Astrocyte of the spinal cord (primary cell): Measurements from ENCODE around the gene RNF115.

ENCODE experiments used
- DNase-seq: peaks from one replicate; pipeline ENCODE4 v3.0.0; 2011; ENCODE audit warnings: low read depth, low spot score
- H3K4me3 ChIP-seq: 2 replicates; pipeline ENCODE4 v1.5.1; 2011; ENCODE audit warnings: low read depth, mild to moderate bottlenecking, low read length, moderate library complexity
- in situ Hi-C: cut with HindIII; loops from 2 replicates; pipeline ENCODE4 v1.10.0; 2017; ENCODE audit warnings: low sequenced_read_pairs
- TF ChIP-seq, protein P1 (sequence below): IDR thresholded peaks from 2 replicates; pipeline ENCODE4 v1.5.1; 2012; ENCODE audit warnings: low read depth, mild to moderate bottlenecking, low read length, inconsistent platforms

RNF115 gene

DNA sequence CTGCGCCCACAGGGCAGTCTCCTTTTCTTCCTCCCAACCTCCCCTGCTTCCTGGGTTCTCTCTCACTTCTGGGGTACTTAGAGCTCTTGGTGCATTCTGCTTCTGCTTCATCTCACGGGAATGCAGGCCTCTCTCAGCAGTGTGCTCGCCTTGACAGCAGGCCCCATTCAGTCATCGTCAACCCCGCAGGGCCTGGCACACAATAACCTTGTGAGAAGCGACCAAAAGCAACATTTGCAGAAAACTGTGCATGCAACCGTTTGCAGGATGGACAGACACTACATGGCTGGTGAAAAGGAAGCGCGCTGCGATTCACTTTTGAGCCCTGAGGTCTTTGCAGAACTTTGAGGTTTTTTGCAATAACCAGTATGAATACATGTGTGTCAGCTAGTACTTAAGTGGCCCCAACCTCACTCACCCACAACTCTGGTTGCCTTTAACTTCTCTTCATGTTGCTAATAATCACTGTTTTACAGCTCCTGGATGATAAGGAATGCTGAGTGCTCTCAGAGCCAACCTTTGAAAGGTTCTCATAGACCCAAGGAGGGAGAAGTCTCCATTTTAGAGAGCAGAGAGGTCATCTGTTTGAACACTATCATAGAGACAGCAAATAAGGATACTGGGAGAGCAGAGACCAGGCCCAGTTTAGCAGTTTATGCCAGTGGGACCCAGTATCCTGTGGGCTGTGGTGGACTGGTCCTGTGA, 107.1 kb downstream of the RNF115 start:
- in situ Hi-C loops = no loop called here
- H3K4me3 ChIP-seq = no peak overlapping the region
- TF ChIP-seq, protein P1, sequence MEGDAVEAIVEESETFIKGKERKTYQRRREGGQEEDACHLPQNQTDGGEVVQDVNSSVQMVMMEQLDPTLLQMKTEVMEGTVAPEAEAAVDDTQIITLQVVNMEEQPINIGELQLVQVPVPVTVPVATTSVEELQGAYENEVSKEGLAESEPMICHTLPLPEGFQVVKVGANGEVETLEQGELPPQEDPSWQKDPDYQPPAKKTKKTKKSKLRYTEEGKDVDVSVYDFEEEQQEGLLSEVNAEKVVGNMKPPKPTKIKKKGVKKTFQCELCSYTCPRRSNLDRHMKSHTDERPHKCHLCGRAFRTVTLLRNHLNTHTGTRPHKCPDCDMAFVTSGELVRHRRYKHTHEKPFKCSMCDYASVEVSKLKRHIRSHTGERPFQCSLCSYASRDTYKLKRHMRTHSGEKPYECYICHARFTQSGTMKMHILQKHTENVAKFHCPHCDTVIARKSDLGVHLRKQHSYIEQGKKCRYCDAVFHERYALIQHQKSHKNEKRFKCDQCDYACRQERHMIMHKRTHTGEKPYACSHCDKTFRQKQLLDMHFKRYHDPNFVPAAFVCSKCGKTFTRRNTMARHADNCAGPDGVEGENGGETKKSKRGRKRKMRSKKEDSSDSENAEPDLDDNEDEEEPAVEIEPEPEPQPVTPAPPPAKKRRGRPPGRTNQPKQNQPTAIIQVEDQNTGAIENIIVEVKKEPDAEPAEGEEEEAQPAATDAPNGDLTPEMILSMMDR = no peak
- peak; percentile 24 for DNase-seq

DNA sequence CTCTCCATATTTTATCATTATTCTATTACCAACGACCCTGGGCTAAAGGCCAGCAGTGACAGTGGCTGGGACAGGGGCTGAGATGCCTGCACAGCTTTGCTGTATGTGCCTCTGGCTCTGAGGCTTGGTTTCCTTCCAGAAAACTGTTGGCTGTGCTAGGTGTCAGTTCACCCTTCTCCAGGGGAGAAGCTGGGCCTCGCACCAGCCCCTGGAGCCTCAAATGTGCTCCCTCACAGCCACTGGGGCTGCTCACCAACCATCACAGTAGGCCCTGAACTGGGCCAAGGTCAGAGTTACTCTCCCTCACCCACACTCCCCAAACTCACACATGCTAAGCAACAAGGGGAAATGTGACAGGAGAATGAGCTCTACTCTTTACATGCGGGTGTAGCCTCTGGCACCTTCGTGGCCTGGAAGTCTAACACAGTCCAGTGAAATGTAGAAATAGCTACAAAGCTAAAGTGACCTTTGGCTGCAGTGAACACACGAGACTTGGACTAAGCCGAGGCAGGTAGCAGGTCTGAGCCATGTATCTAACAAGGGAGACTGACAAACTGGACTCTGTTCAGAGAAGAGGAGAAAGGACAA, 109.3 kb downstream of the RNF115 start:
- in situ Hi-C loops = no loop called here
- H3K4me3 ChIP-seq = no peak overlapping the region
- no peak for DNase-seq
- TF ChIP-seq, protein P1 = no peak

DNA sequence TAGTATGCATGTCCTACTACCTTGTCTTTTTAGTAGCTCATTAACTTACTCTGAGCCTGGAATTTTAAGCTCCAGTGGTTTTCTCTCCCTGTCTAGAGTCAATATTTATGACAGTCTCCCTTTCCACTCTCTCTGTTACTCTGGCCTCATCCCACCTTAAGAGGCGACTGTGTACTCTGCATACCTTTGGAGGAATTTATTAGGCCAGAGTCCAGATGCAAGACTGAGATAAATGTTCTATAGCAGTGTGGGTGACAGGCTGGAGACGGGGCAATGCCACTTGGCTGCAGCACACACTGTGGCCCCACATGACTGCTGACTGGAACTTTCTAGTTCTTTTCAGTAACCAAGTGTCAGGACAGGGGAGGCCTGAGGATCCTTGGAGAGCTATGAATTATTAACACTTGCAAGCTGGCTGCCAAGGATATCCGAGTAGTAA, 112.7 kb downstream of the RNF115 start:
- in situ Hi-C loops = no loop called here
- no peak overlapping the region for H3K4me3 ChIP-seq
- TF ChIP-seq, protein P1 = no peak
- no peak for DNase-seq

DNA sequence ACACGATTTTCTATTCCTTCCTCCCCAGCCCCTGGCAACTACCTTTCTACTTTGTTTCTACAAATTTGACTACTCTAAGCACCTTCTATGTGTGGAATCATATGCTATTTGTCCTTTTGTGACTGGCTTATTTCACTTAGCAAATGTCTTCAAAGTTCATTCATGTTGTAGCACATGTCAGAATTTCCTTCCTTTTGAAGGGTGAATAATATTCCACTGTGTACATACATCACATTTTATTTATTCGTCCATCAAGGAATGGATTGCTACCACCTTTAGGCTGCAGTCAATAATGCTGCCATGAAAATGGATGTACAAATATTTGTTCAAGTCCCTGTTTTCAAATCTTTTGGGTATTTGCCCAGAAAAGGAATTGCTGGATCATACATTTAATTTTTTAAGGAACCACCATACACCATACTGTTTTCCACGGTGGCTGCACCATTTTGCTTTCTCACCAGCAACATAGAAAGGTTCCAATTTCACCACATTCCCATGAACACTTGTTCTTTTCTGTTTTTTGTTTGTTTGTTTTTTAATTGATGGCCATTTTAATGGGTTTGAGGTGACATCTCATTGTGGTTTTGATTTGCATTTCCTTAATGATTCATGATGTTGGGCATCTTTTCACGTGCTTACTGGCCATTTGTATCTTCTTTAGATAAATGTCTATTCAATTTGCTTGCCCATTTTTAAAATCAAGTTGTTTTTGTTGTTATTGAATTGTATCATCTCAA, 113.4 kb downstream of the RNF115 start:
- TF ChIP-seq, protein P1 = no peak
- in situ Hi-C loops = no loop called here
- no peak overlapping the region for H3K4me3 ChIP-seq
- no peak for DNase-seq

DNA sequence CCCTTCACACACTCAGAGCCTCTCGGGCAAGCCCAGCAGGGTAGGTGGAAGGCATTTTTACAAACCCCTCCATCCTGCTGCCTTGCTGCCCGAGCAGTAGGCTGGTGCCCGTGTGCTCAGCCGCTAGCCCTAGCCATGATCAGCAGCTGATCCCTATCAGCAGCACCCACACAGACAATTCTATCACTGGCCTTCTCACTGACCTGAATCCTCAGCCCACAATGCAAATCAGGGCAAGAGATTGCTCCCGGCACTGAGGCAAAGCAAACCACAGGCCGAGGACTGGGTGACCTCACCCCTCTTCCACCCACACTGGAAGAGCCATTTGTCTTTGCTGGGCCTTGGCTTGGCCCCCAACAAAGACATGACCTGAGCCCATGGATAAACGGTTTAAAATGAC, 115.8 kb downstream of the RNF115 start:
- in situ Hi-C loops = no loop called here
- no peak for DNase-seq
- H3K4me3 ChIP-seq = no peak overlapping the region
- TF ChIP-seq, protein P1 = no peak

DNA sequence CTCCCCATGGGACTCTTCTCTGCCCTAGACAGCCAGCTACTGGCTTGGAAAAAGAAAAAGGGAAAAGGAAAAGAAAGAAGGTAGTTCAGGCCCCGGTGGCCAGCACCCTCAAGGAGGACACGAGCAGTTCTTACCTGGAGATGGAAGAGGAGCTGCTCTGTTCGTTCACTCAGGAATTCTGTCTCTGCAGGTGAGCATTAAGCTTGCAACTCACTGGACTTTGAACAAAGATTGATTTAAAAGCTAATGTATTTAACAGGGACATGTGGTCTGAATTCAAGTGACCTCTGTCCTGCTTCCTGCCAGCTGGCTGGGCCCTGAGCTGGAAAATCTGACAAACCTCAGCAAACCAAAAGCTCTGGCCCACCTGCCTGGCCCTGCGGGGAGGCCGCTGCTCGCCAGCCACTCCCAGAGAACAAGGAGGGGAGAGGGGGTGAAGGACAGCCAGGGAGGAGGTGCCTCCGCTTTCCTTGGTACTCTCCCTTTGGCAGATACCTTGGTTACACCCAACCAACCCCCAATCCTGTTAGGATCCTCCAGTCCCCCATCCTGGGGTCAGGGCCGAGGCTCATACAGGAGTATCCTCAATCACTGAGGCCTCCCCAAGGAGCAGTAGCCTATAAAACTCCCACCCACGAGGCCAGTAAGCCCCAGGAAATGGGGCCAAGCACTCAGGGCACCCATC, 116.6 kb downstream of the RNF115 start, which contains the start of gene PDZK1:
Gene PDZK1, minus strand, starts transcription at position 186 of the 685 bp plus-strand sequence. CDS start 19,347 bp downstream, outside the sequence.
- no peak within 1 kb of the TSS for H3K4me3 ChIP-seq
- in situ Hi-C loops = no loop called here
- TF ChIP-seq, protein P1 = no peak

More for the DNA sequence above, 116.6 kb downstream of the RNF115 start, which contains the start of gene PDZK1:
- no peak for DNase-seq
